ENCODE measurements around the gene DHX57.

- no peak for TF ChIP-seq POLR2AphosphoS5 (IDR thresholded peaks at IDR 0.05; ENCODE audit: low read depth, low read length)
- no peak for TF ChIP-seq POLR2A (IDR thresholded peaks at IDR 0.05; ENCODE audit: low read depth, low read length)
- TF ChIP-seq TAF1 (IDR thresholded peaks at IDR 0.05; ENCODE audit: borderline replicate concordance, low read depth, low read length) = no peak
Observed at GRCh38 chr2:38905251-38905650, 29.5 kb upstream of the DHX57 start.
